HEK293 (cell line): ENCODE measurements around the gene MLPH.

Experiments
- CTCF ChIA-PET: fragments of 350-600 bp; formaldehyde crosslinking; extraction: SDS; loops from one replicate; lab custom pipeline; 2021; ENCODE audit warnings: antibody characterized with exemption; lab: Yijun Ruan, JAX
- POLR2A ChIA-PET: fragments of 300-600 bp; formaldehyde crosslinking; extraction: SDS; loops from one replicate; lab custom pipeline; 2020; ENCODE audit warnings: antibody characterized with exemption, inconsistent platforms; lab: Yijun Ruan, JAX
- H3K27ac ChIP-seq: fragments of 200-500 bp; sonication (Bioruptor generic); 2 replicates; pipeline ENCODE4 v1.5.1; 2014; ENCODE audit warnings: low read depth, low read length, control low read depth, inconsistent platforms; ENCODE audit errors: extremely low read depth
- H3K36me3 ChIP-seq, 2 experiments: fragments of 200-500 bp in 1 of 2; sonication (Bioruptor generic) in 1 of 2; 1 replicate in 1 of 2; 2 replicates in 1 of 2; pipeline ENCODE4 v1.5.1; 2014 to 2017; ENCODE audit warnings: inconsistent platforms in 2 of 2, low read length in 2 of 2; ENCODE audit not compliant: control insufficient read depth in 2 of 2, insufficient read depth in 1 of 2
- H3K4me1 ChIP-seq: fragments of 200-500 bp; sonication (Bioruptor generic); 2 replicates; pipeline ENCODE4 v1.5.1; 2014; ENCODE audit warnings: mild to moderate bottlenecking, low read length, inconsistent platforms; ENCODE audit not compliant: control insufficient read depth, insufficient read depth
- H3K4me3 ChIP-seq: 2 replicates; pipeline ENCODE4 v1.5.1; 2011; ENCODE audit warnings: low read depth, mild to moderate bottlenecking, control low read depth, low read length, moderate library complexity
- H3K9me3 ChIP-seq: fragments of 200-500 bp; sonication (Bioruptor generic); 2 replicates; pipeline ENCODE4 v1.5.1; 2014; ENCODE audit warnings: low read depth, low read length, inconsistent platforms; ENCODE audit not compliant: control insufficient read depth, insufficient read depth
- GLIS1 ChIP-seq: fragments of 450-650 bp; formaldehyde crosslinking; IDR thresholded peaks from 2 replicates; pipeline ENCODE4 v1.5.1; 2016; ENCODE audit warnings: missing biosample characterization, missing genetic modification characterization
- SP3 ChIP-seq: fragments of 450-650 bp; formaldehyde crosslinking; IDR thresholded peaks from 2 replicates; pipeline ENCODE4 v1.5.1; 2016; ENCODE audit warnings: missing biosample characterization, missing genetic modification characterization
- YY2 ChIP-seq: fragments of 450-650 bp; formaldehyde crosslinking; IDR thresholded peaks from 2 replicates; pipeline ENCODE4 v1.5.1; 2016; ENCODE audit warnings: missing biosample characterization, missing genetic modification characterization
- ZBTB6 ChIP-seq: fragments of 450-650 bp; formaldehyde crosslinking; IDR thresholded peaks from 2 replicates; pipeline ENCODE4 v1.5.1; 2017; ENCODE audit warnings: missing biosample characterization, missing genetic modification characterization
- ZFHX2 ChIP-seq: fragments of 450-650 bp; formaldehyde crosslinking; conservative IDR thresholded peaks from 2 replicates; pipeline ENCODE4 v1.5.1; 2016; ENCODE audit warnings: missing biosample characterization, missing genetic modification characterization
- ZIC2 ChIP-seq: fragments of 450-650 bp; formaldehyde crosslinking; IDR thresholded peaks from 2 replicates; pipeline ENCODE4 v1.5.1; 2016; ENCODE audit warnings: missing biosample characterization, missing genetic modification characterization
- ZNF140 ChIP-seq: fragments of 450-650 bp; formaldehyde crosslinking; IDR thresholded peaks from 2 replicates; pipeline ENCODE4 v1.5.1; 2016; ENCODE audit warnings: missing biosample characterization, missing genetic modification characterization
- ZNF157 ChIP-seq: fragments of 450-650 bp; formaldehyde crosslinking; IDR thresholded peaks from 2 replicates; pipeline ENCODE4 v1.5.1; 2016; ENCODE audit warnings: missing biosample characterization, missing genetic modification characterization
- ZNF488 ChIP-seq: fragments of 450-650 bp; formaldehyde crosslinking; IDR thresholded peaks from 2 replicates; pipeline ENCODE4 v1.5.1; 2016; ENCODE audit warnings: missing biosample characterization, missing genetic modification characterization
- ZNF501 ChIP-seq: fragments of 450-650 bp; formaldehyde crosslinking; IDR thresholded peaks from 2 replicates; pipeline ENCODE4 v1.5.1; 2016; ENCODE audit warnings: missing biosample characterization, missing genetic modification characterization
- ZNF530 ChIP-seq: fragments of 450-650 bp; formaldehyde crosslinking; IDR thresholded peaks from 2 replicates; pipeline ENCODE4 v1.5.1; 2016; ENCODE audit warnings: low read depth, missing biosample characterization, missing genetic modification characterization
- ZNF560 ChIP-seq: fragments of 450-650 bp; formaldehyde crosslinking; IDR thresholded peaks from 2 replicates; pipeline ENCODE4 v1.5.1; 2017; ENCODE audit warnings: missing biosample characterization, missing genetic modification characterization, borderline replicate concordance
- ZNF580 ChIP-seq: fragments of 450-650 bp; formaldehyde crosslinking; IDR thresholded peaks from 2 replicates; pipeline ENCODE4 v1.5.1; 2016; ENCODE audit warnings: missing biosample characterization, missing genetic modification characterization
- ZNF585B ChIP-seq: fragments of 450-650 bp; formaldehyde crosslinking; IDR thresholded peaks from 2 replicates; pipeline ENCODE4 v1.5.1; 2016; ENCODE audit warnings: missing biosample characterization, missing genetic modification characterization
- ZNF623 ChIP-seq: fragments of 450-650 bp; formaldehyde crosslinking; IDR thresholded peaks from 2 replicates; pipeline ENCODE4 v1.5.1; 2016; ENCODE audit warnings: missing biosample characterization, missing genetic modification characterization
- ZNF626 ChIP-seq: fragments of 450-650 bp; sonication (Bioruptor Pico); formaldehyde crosslinking; IDR thresholded peaks from 2 replicates; pipeline ENCODE4 v1.5.1; 2018; ENCODE audit warnings: missing biosample characterization, missing genetic modification characterization, inconsistent platforms
- ZNF692 ChIP-seq: fragments of 450-650 bp; formaldehyde crosslinking; IDR thresholded peaks from 2 replicates; pipeline ENCODE4 v1.5.1; 2016; ENCODE audit warnings: missing biosample characterization, missing genetic modification characterization
- ZNF837 ChIP-seq: fragments of 450-650 bp; formaldehyde crosslinking; IDR thresholded peaks from 2 replicates; pipeline ENCODE4 v1.5.1; 2016; ENCODE audit warnings: missing biosample characterization, missing genetic modification characterization

Gene MLPH

GRCh38 chr2:237458519-237458918 lies 28.5 kb upstream of the MLPH start (continued):
- TF ChIP-seq GLIS1: no peak
- no peak for TF ChIP-seq ZNF501
- TF ChIP-seq ZNF692 (tag by site-specific recombination): no peak
- no peak for TF ChIP-seq ZNF530 (tag by site-specific recombination)
- no peak for TF ChIP-seq ZNF157
- TF ChIP-seq ZIC2 (tag by site-specific recombination): no peak

- no peak overlapping the region for H3K4me3 ChIP-seq
- CTCF ChIA-PET: no interaction called here
- POLR2A ChIA-PET: no interaction called here
These were observed 27.8 kb upstream of the MLPH start for GRCh38 chr2:237459226-237459625.

GRCh38 chr2:237459741-237460174 lies 27.3 kb upstream of the MLPH start:
- H3K4me3 ChIP-seq: no peak overlapping the region
- H3K36me3 ChIP-seq: no peaks in the 10 kb centered on the region
- CTCF ChIA-PET: no interaction called here
- POLR2A ChIA-PET: no interaction called here
- H3K27ac ChIP-seq: no peak overlapping the region
- no peaks in the 10 kb centered on the region for H3K9me3 ChIP-seq
- TF ChIP-seq ZNF626 (tag by site-specific recombination) (no peak), ZNF585B (tag by site-specific recombination) (no peak)
- no peaks in the 10 kb centered on the region for H3K4me1 ChIP-seq

More at GRCh38 chr2:237459226-237459625, 27.8 kb upstream of the MLPH start:
- no peaks in the 10 kb centered on the region for H3K9me3 ChIP-seq
- TF ChIP-seq ZBTB6 (tag by site-specific recombination) (no peak), ZNF560 (tag by site-specific recombination) (no peak), ZNF837 (tag by site-specific recombination) (no peak), YY2 (no peak), ZNF140 (tag by site-specific recombination) (no peak), ZNF488 (tag by site-specific recombination) (no peak), SP3 (no peak), ZNF580 (tag by site-specific recombination) (no peak), ZNF623 (tag by site-specific recombination) (no peak), ZNF530 (tag by site-specific recombination) (no peak), ZFHX2 (tag by site-specific recombination) (no peak)
- H3K4me1 ChIP-seq: no peaks in the 10 kb centered on the region
- no peak overlapping the region for H3K27ac ChIP-seq
- no peaks in the 10 kb centered on the region for H3K36me3 ChIP-seq
